Kidney glomerular epithelial cell (primary cell): ENCODE data around the gene PCSK4.
"Not testable (repeated sequence)": the region's sequence is repeated elsewhere in the genome, so short reads cannot be mapped to it uniquely, and the experiment has no call there.

Experiments
- DNase-seq: peaks from one replicate; lab custom pipeline; 2025; lab: John Stamatoyannopoulos, UW

Gene PCSK4

GRCh38 chr19:1505012-1505411 lies 14.9 kb upstream of the PCSK4 start:
- DNase-seq: no peak

- no peak for DNase-seq
Measured at GRCh38 chr19:1503925-1504773, 14.0 kb upstream of the PCSK4 start.

GRCh38 chr19:1503089-1503924 lies 13.2 kb upstream of the PCSK4 start:
- DNase-seq: no peak

- DNase-seq: no peak
Measured at GRCh38 chr19:1502433-1503088, 12.4 kb upstream of the PCSK4 start.

GRCh38 chr19:1501200-1501595 lies 11.0 kb upstream of the PCSK4 start:
- DNase-seq: no peak

GRCh38 chr19:1499231-1499630 lies 9.1 kb upstream of the PCSK4 start:
- DNase-seq: not testable (repeated sequence)

GRCh38 chr19:1497578-1498235 lies 7.6 kb upstream of the PCSK4 start:
- DNase-seq: no peak

- no peak for DNase-seq
Measured at GRCh38 chr19:1496714-1497577, 6.8 kb upstream of the PCSK4 start.

- DNase-seq: no peak
Measured at GRCh38 chr19:1495799-1496713, 5.9 kb upstream of the PCSK4 start.

GRCh38 chr19:1495051-1495798 lies 5.1 kb upstream of the PCSK4 start:
- DNase-seq: no peak

- DNase-seq: no peak
Measured at GRCh38 chr19:1494115-1494815, 4.1 kb upstream of the PCSK4 start.

- DNase-seq: no peak
Measured at GRCh38 chr19:1492474-1493006, 2.4 kb upstream of the PCSK4 start.

GRCh38 chr19:1491849-1492170 lies 1.7 kb upstream of the PCSK4 start:
- no peak for DNase-seq

GRCh38 chr19:1491114-1491848 lies 1.1 kb upstream of the PCSK4 start, which contains the start of gene REEP6:
REEP6 (plus strand) TSS chr19:1491181; CDS start chr19:1491270, 89 bp downstream.
- no peak for DNase-seq

GRCh38 chr19:1489463-1490310 lies 463 bp downstream of the PCSK4 start:
- DNase-seq: no peak

- no peak for DNase-seq
Measured at GRCh38 chr19:1488282-1488601, 1.9 kb downstream of the PCSK4 start.
